DMS153 treated with DMSO at 0.1 percent for 48 hours (cell line): ENCODE data around the gene HSPA1L.
A peak's percentile ranks its signal among the peaks of the same experiment; 100 is the strongest.
"Not testable (repeated sequence)": the region's sequence is repeated elsewhere in the genome, so short reads cannot be mapped to it uniquely, and the experiment has no call there.

Source experiments
- DNase-seq: peaks from one replicate; lab custom pipeline; 2025; ENCODE audit not compliant: unreplicated experiment; lab: John Stamatoyannopoulos, UW

Gene HSPA1L

DNA sequence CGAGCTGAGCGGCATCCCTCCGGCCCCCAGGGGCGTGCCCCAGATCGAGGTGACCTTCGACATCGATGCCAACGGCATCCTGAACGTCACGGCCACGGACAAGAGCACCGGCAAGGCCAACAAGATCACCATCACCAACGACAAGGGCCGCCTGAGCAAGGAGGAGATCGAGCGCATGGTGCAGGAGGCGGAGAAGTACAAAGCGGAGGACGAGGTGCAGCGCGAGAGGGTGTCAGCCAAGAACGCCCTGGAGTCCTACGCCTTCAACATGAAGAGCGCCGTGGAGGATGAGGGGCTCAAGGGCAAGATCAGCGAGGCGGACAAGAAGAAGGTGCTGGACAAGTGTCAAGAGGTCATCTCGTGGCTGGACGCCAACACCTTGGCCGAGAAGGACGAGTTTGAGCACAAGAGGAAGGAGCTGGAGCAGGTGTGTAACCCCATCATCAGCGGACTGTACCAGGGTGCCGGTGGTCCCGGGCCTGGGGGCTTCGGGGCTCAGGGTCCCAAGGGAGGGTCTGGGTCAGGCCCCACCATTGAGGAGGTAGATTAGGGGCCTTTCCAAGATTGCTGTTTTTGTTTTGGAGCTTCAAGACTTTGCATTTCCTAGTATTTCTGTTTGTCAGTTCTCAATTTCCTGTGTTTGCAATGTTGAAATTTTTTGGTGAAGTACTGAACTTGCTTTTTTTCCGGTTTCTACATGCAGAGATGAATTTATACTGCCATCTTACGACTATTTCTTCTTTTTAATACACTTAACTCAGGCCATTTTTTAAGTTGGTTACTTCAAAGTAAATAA is 2.2 kb upstream of the HSPA1L start:
- not testable (repeated sequence) for DNase-seq

DNA sequence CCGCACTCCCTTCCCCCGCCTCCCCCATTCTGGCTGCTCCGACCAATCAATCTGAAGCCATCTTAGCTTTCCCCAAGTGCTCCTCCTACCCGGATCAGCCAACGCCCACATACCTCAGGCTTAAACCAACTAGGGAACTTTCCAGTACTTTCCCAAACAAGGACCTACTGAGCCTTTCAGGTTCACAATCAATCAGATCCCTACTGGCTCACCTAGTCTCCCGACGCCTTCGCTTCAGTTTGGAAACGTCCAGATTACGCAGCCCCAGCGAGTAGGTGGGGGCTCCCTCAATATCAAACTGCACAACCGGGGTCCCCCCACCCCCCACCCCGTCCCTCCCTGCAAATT is 432 bp downstream of the HSPA1L start:
- peak; percentile 94 for DNase-seq

DNA sequence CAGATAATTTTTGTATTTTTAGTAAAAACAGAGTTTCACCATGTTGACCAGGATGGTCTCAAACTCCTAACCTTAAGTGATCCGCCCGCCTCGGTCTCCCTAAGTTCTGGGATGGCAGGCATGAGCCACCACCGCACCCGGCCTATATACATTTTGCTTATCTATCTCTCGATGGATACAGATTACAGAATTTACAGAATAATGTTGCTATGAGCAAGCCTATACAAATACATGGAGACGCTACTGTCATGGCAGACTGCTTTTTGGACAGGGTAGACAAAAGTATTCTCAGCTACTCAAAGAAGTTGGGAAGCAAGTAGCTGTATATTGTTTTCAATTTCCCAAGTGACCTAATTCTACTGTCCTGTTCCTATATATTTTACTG is 1.6 kb downstream of the HSPA1L start:
- DNase-seq = no peak

DNA sequence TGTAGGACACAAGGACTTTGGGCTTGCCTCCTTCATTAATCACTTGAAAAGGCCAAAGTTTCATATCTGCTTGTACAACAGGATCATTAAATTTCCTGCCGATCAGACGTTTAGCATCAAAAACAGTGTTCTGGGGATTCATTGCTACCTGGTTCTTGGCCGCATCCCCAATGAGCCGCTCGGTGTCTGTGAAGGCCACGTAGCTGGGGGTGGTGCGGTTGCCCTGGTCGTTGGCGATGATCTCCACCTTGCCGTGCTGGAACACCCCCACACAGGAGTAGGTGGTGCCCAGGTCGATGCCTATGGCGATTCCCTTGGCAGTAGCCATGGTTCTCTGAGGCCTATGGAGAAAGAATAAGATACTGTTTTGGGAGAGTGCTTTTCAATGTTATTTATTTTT is 3.4 kb downstream of the HSPA1L start:
- no peak for DNase-seq

DNA sequence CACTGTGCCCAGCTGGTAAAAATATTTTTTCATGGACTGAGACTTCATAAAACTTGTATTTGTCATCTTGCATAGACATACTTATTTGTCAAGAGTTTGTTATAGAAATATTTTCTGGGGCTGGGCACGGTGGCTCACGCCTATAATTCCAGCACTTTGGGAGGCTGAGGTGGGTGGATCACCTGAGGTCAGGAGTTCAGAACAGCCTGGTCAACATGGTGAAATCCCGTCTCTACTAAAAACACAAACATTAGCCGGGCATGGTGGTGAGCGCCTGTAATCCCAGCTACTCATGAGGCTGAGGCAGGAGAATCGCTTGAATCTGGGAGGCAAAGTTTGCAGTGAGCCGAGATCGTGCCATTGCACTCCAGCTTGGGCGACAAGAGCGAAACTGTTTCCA is 6.5 kb downstream of the HSPA1L start:
- DNase-seq = not testable (repeated sequence)

DNA sequence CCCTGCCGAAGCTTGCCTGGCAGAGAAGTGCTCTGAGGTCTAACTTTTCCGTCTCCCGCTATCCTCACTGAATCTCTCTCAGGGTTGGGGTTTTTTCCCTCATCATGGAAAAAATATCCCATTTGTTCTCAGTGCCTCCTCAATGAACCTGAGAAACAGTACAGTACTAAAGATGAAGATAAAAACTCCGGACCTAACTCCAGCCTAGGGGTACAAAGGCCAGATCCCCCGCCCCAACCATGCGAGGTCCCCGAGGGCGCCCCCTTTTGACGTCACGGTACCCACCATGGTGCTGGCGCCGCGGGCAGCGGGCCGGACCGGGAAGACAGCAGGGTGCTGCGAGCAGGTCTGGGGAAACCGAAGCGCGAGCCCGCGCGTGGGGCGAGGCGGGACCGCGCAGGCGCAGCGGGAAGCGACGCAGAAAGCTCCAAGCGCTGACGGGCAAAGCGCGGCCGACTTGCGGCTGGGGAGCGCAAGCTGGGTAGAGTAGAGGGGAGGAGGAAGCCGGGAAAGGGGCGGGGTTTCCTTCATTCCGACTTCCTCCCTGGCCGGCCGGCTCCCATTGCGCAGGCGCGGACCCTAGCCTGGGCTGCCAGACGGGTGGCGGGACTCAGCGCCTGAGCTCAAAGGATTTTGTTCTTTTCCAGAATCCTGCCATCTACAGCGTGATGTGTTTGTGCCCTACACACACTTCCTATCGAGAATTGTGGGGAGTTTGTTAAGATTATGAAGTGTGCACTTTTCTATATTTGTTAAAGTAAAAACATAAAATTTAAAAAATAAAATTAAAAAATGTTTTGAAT is 8.4 kb downstream of the HSPA1L start, which contains the start of gene LSM2:
Gene LSM2, minus strand, starts transcription at position 497 of the 803 bp plus-strand sequence. Its CDS starts 209 bp downstream, at position 288.
- DNase-seq = peak; percentile 93

DNA sequence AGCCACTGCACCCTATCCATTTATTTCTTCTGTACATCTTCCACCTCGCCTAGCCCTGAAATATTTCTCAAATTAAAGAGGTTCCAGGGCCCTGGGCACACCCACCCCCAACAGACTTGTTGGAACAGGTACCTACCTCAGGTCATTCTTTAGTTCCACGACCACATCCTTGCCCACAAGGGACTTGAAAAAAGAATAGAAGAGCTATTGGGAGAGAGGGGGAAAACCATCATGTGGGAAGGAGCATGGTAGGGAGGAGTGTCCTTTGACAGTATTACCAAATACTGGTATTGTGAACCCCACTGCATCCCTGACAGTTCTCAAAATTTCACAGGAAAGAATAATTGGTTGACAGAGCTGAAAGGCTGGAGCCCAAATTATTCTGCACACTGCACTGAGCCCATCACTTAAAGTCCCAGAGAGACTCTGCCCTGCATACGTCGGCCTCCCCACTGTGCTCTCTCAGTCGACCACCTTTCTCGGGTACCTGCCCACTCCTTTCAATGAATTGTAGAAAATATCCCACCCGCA is 9.1 kb downstream of the HSPA1L start:
- DNase-seq = no peak

DNA sequence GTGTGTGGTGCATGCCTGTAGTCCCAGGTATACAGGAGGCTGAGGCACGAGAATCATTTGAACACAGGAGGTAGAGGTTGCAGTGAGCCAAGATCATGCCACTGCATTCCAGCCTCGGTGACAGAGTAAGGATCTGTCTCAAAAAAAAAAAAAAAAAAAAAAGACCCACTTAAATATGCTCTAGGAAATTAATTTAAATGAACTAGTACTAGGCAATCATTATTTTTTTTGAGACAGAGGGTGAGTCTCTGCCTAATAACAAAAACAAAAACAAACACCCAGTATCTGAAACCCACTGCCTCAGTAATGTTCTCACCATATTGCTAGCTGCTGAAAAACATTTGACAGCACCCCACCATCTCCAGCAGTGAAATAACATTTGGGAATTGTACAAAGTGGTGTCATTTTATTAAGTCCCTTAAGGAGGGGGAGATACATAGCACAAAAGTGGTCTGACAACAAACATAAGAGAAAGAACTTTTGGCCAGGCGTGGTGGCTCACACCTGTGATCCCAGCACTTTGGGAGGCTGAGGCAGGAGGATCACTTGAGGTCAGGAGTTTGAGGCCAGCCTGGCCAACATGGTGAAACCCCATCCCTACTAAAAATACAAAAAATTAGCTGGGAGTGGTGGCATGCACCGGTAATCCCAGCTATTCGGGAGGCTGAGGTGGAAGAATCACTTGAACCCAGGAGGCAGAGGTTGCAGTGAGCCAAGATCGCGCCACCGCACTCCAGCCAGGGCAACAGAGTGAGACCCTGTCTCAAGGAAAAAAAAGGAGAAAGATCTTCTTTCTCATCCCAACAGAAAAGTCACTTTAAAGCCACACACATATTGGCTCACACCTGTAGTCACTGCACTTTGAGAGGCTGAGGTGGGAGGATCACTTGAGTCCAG is 13.8 kb downstream of the HSPA1L start:
- DNase-seq = not testable (repeated sequence)

DNA sequence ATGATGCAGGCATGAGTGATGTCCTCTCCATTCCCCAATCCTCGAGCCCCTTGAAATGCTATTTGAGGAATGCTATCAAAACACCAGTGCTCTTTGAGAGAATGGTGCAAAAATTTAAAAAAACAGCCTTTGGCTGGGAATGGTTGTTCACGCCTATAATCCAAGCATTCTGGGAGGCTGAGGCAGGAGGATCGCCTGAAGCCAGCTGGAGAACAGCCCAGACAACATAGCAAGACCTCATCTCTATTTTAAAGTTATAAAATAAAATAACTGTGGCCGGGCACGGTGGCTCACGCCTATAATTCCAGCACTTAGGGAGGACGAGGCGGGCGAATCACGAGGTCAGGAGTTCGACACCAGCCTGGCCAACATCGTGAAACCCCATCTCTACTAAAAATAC is 15.3 kb downstream of the HSPA1L start:
- DNase-seq = no peak

DNA sequence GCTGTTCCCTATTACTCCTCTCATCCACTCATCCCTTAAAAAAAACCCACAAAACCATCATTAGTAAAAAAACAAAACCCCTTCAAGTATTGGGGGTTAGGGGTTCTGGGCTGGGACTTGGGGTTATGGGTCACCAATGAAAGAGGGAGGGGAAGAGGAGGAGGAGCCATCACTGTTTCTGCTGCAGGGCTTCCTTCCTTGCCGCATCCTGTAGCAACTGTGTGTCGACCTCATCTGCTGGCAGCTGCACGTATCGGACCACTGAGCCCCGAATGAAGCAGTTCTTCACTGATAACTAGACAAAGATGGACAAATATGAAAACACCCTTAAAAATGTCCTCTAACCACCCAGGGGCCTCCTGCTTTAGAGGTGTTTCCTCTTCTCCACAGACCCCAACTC is 17.5 kb downstream of the HSPA1L start:
- no peak for DNase-seq

DNA sequence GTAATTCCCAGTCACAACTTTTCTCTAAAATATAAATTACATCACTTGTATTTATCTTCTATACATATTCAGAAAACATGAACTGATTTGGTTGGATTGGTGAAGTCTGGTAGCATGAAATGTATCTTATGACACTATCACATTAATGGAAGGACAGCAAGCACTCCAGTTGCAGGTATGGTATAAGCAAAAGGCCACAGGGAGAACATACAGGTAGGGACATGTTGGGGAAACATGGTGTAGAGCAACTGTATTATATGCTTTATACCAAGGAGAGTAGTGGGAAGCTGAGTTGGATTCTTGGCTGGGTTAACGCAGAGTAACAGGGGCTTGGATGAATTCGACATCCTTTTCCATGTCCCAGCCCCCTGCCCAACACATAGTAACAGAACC is 18.1 kb downstream of the HSPA1L start:
- no peak for DNase-seq

DNA sequence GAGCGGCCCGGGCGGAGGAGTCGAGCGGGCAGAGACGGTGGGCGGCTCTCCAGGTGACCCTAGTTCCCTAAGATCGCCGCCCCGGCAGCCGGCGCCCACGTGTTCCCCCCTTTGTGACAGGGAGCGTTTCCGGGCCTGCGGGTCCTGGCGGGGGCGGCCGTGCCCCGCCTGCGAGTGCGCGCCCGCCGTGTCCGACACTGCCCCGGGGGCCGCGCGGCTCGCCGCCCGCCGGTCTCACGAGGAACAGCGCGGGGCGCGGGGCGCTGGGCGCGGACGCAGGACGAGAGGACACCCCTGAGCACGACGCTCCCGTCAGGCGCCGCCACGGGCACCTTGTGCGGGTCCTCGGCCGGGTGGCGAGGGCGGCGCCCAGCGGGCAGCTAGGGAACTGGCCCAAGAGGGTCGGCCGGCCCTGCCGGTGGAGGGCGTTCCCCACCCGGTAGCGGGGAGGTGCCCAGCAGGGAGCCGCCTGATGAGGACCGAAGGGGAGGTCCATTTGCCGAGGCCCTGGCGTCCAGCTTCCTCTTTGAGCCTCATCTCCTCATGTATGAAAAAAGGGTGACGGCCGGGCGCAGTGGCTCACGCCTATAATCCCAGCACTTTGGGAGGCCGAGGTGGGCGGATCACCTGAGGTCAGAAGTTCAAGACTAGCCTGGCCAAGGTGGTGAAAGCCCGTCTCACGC is 19.3 kb downstream of the HSPA1L start, which contains the start of gene VARS1:
Gene VARS1, minus strand, starts transcription at position 137 of the 683 bp plus-strand sequence. CDS start 535 bp downstream, outside the sequence.
- DNase-seq = peak; percentile 86

DNA sequence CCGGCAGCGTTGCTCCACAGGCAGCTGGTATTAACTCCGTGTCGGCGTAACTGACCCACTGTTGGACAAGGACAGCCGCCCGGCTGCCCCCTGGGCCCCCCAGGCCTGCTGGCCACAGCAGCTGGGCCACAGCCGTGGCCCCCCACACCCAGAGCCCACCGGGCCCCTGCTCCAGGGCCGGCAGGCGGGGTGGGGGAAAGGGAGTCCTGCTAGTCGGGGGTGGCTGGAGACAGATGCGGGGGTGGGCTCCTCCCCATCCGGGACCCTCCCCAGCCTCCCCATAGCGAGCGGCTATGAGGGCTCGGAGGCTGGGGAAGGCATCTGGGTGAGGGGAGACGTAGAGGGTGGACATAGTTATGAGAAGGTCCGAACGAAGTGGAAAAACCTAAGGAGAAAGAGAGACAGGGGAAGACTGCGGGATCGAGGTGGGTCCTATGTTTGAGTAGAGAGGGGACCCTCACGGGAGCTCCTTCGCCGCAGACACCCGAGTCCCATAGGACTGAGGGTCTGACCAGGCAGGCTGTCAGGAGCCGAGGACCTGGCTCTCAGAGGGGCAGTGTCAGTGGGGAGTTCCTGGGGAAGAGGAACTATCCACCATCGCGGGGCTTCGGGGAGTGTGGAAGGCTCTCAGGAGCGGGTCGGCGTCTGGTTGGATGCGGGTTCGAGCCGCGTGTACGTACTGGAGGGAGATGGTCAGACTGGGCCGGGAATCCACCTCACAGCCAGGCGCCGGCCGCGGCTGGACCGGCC is 20.0 kb downstream of the HSPA1L start:
- DNase-seq = no peak

DNA sequence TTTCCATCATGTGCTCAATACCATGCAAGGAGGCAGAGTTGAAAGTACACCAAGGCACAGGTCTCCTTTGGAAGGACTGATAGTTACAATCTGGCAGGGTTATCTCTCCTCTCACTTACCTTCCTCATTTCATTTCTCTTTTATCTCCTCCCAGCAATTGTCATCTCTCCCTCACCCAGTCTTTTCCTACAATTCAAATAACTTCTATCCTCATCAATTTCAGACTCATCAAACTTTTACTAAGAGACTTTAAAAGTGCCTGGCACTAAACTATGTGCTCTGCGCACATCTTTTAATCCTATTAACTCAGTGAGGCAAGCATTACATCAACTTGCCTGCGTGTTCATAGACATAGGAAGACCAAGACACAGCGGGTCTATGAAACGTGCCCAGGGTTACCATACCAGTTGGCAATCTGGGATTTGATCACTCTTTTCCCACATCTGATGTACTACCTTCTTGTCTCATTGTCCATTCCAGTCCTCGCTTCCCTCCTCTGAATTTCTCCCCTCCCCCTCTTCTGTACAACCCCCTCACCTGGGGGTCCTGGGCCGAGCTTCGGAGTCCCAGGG is 20.7 kb downstream of the HSPA1L start:
- no peak for DNase-seq

DNA sequence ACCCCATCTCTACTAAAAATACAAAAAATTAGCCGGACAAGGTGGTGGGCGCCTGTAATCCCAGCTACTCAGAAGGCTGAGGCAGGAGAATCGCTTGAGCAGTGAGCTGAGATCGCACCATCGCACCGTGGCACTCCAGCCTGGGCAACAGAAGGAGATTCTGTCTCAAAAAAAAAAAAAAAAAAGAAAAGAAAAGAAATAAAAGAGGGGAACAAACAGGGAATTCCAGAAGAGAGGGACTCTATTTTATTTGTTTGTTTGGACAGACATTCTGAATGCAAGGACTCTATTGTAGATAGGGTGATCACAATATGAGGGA is 21.2 kb downstream of the HSPA1L start:
- not testable (repeated sequence) for DNase-seq

DNA sequence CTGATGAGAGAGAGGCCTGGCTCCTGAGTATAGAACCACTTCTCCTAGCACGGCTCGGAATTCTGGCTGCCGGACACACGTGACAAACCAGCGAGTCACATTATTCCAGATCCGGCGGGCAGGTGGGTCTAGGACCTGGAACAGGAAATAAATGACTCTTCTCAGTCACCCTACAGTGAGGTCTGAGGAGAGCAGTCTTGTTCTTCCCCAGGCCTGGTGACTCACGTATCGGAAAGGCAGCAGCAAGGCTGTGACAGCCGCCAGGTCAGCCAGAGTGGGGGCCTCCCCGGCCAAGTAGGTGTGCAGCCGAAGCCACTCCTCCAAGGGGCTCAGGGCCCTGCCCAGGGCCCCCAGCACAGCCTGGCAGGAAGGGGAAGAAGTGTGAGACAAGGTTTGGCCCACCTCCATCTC is 22.3 kb downstream of the HSPA1L start:
- no peak for DNase-seq

DNA sequence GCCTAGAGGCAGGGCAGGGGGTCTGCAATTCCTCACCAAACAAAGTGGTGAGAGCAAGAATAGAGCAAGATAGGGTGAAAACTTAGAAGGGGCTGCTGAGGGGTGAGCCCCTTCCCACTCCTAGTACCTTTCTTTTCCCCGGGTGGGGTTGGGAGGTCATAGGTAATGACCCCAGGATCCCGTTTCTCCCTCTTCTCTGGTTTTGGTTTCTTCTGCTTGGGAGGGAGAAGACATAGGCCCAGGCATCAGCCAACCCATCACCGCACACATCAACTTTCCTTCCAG is 23.1 kb downstream of the HSPA1L start:
- no peak for DNase-seq

DNA sequence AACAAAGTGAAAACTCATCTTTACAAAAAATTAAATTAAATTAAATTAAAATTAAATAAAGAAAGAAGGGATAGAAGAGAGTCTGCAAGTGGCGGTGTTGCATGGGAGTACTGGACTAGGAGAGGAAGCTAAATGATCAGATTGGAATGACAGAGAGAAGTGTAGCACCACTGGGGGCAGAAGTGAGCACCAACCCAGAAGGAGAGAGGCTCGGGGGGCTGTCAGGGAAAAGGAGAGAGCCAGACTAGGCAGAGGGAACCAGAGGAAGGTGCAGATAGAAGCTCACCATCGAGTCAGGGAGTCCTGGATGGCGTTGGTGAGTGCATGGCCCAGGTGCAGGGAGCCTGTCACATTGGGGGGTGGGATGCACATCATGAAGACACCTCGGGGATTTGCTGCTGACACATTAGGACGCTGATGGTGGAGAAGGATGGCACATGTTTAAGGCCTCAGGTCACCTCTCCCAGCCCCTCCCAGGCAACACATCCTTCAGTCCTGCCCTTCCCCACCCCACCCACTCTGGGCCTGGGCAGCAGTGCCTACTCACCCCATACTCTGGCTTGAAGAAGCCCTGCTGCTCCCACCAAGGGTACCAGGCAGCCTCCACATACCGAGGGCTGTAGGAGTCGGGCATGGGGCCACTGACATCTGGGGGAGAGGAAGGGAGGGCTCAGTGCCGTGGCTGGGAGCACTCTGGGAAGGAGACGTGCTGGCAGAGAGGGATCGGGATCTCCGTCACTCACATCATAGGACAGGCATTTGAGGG is 23.6 kb downstream of the HSPA1L start:
- DNase-seq = peak; percentile 14

DNA sequence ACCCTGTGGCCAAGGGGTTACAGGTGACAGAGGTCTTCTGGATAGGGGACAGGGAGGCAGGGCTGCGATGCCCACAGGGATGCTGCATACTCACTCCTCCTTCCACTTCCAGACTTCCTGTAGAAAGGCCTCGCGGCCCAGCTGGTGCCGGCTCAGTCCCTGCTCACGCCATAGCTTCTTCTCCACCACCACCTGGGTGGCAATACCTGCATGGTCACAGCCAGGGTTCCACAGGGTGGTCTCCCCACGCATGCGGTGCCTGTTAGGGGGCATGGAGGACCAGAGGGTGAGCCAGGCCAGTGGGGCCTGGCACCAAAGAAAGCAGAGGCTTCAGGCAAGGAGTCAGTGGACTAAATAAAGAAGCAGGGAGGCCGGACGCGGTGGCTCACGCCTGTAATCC is 29.6 kb downstream of the HSPA1L start:
- no peak for DNase-seq
